DMS 273 (cell line): ENCODE measurements around the gene PPFIA2.
A peak's percentile ranks its signal among the peaks of the same experiment; 100 is the strongest.

Experiments
- DNase-seq: peaks from one replicate; lab custom pipeline; 2025; ENCODE audit not compliant: unreplicated experiment; lab: John Stamatoyannopoulos, UW

Gene PPFIA2

DNA sequence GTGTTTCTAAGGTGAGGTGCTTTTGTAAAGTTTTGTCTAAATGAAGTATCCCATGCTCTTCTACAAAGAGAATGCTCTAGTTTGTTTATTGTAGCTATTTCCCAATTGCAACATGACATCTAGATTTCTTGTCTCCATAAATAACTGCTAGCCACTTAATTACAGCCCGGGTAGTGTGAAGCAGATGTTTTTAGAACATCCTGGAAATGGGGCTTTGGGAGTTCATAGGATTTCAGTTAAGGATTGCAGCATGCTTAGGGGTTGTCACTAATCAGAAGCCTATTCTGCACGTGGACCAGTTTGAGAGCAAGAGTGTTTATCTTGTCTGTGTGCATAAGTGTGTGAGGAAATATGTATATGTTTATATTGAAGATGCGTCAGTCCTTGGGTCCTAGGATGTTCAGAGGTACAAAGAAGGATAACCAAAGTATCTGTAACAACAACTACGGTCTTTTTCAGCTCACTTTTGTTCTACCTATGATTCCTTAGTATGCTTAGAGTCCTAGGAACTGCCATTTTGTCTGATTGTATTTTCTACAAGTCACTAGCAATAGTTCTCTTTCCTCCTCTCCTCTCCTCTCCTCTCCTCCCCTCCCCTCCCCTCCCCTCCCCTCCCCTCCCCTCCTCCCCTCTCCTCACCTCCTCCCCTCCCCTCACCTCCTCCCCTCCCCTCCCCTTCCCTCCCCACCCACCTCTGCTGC, 546.0 kb downstream of the PPFIA2 start:
- no peak for DNase-seq

DNA sequence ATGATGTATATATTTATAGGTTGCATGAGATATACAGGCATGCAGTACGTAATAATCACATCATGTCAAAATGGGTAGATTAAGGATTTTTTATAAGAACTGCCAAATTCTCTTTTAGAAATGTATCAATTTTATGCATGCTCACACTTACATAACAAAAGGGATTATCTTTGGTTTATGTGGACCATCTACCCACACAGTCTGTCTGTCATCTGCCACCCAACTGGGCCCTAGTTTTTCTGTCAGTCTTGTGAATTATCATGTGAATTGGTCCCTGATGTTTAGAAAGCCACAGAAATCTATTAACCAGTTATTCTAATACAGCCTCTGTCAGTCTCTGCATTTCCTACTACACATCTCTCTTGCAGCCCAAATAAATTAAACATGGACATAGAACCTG, 547.8 kb downstream of the PPFIA2 start:
- DNase-seq: no peak

DNA sequence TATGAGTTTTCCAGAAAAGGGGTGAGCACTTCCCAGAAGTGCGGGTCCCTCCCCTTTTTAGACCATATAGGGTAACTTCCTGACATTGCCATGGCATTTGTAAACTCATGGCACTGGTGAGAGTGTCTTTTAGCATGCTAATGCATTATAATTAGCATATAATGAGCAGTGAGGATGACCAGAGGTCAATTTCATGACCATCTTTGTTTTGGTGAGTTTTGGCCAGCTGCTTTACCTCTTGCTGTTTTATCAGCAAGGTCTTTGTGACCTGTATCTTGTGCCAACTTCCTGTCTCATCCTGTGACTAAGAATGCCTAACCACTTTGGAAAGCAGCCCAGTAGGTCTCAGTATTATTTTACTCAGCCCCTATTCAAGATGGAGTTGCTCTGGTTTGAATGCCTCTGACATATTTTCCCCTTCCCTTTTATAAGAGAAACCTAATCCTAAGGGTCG, 549.4 kb downstream of the PPFIA2 start:
- DNase-seq: peak; percentile 8

DNA sequence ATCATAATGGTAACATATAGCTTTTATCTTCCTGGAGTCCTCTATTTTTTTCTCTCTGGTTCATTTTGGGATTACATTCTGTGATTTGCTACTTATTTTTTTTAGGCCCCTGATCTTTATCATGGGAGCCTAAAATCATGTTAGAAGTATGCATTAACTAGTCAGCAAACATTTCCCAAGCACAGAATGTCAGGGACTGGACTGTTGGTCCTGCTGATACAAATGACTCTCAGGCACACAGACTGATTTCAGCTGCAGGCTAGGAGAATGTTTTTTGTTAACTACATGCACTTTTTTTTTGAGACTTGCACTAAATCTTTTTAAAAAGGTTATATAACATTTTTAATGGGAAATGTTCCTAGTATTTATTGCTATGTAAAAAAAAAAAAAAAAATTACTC, 550.1 kb downstream of the PPFIA2 start:
- no peak for DNase-seq

DNA sequence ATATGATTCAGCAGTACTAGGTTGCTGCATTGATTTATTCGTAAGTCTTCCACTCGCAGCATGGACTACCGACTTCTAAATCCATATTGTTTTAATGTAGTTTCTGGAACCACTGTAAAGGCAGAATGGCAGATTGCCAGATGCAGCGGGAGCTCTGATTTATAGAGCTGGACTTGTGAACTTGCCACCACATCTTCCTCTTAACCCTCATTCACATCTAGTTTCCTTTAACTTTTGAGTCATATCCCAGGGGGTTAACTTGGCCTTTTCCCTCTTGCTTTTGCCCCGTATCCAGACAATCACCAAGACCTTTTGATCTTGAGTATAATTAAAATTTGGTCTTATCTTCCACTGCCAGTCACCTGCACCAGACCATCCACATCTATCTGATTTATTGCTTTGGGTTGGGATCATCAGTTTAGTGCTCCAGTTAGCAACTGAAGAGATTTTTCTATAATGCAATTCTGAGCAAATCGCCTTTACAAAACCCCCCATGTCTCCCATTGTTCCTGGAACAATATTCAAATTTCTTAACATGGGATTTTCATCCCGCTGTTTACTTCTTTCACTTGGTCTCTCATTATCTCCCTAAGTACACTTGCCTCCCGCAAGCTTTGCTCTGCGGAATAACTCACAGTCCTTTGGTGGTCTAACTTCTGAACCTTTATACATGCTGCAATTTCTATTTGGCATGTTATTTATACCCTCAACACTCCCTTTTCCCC, 550.8 kb downstream of the PPFIA2 start:
- DNase-seq: peak; percentile 2
